Measurements from ENCODE around the gene PTGES3.
"Not testable (repeated sequence)": the region's sequence is repeated elsewhere in the genome, so short reads cannot be mapped to it uniquely, and the experiment has no call there.

PTGES3 gene

GRCh38 chr12:56688129-56688845, at the start of gene PTGES3:
TSS of gene PTGES3 (minus strand) at chr12:56688284. CDS start at chr12:56687999, 285 bp downstream.
- DNase-seq, result peak; percentile 97

GRCh38 chr12:56728139-56728861, 40.2 kb upstream of the PTGES3 start:
- no peak for DNase-seq

GRCh38 chr12:56726196-56726675, 38.2 kb upstream of the PTGES3 start:
- not testable (repeated sequence) for DNase-seq

- no peak for DNase-seq
Measured at GRCh38 chr12:56725723-56726102, 37.6 kb upstream of the PTGES3 start.

- peak; percentile 97 for DNase-seq
Measured at GRCh38 chr12:56724972-56725722, 37.1 kb upstream of the PTGES3 start, which contains the start of gene NACA. TSS of gene NACA (minus strand) at chr12:56725299. CDS start at chr12:56724521, 778 bp downstream.

GRCh38 chr12:56724701-56724971, 36.6 kb upstream of the PTGES3 start:
- no peak for DNase-seq

- no peak for DNase-seq
Measured at GRCh38 chr12:56723889-56724700, 36.0 kb upstream of the PTGES3 start.

- DNase-seq, result no peak
Measured at GRCh38 chr12:56723352-56723751, 35.3 kb upstream of the PTGES3 start.

- no peak for DNase-seq
Measured at GRCh38 chr12:56722832-56723231, 34.7 kb upstream of the PTGES3 start.

GRCh38 chr12:56721721-56722120, 33.6 kb upstream of the PTGES3 start:
- no peak for DNase-seq

- DNase-seq, result no peak
Measured at GRCh38 chr12:56721216-56721615, 33.1 kb upstream of the PTGES3 start.

- no peak for DNase-seq
Measured at GRCh38 chr12:56720731-56721151, 32.7 kb upstream of the PTGES3 start.

- no peak for DNase-seq
Measured at GRCh38 chr12:56719056-56719455, 31.0 kb upstream of the PTGES3 start.

GRCh38 chr12:56718636-56719035, 30.6 kb upstream of the PTGES3 start:
- DNase-seq, result peak; percentile 54

GRCh38 chr12:56718149-56718548, 30.1 kb upstream of the PTGES3 start:
- peak; percentile 53 for DNase-seq

- no peak for DNase-seq
Measured at GRCh38 chr12:56716933-56717880, 29.1 kb upstream of the PTGES3 start.

- no peak for DNase-seq
Measured at GRCh38 chr12:56716458-56716857, 28.4 kb upstream of the PTGES3 start.

- no peak for DNase-seq
Measured at GRCh38 chr12:56715798-56716197, 27.7 kb upstream of the PTGES3 start.

- no peak for DNase-seq
Measured at GRCh38 chr12:56714431-56714929, 26.4 kb upstream of the PTGES3 start.

GRCh38 chr12:56713345-56713744, 25.3 kb upstream of the PTGES3 start:
- no peak for DNase-seq

GRCh38 chr12:56709759-56710376, 21.8 kb upstream of the PTGES3 start:
- DNase-seq, result no peak
